ENCODE data around the gene TMA7.
A peak's percentile ranks its signal among the peaks of the same experiment; 100 is the strongest.

TMA7 gene

DNA sequence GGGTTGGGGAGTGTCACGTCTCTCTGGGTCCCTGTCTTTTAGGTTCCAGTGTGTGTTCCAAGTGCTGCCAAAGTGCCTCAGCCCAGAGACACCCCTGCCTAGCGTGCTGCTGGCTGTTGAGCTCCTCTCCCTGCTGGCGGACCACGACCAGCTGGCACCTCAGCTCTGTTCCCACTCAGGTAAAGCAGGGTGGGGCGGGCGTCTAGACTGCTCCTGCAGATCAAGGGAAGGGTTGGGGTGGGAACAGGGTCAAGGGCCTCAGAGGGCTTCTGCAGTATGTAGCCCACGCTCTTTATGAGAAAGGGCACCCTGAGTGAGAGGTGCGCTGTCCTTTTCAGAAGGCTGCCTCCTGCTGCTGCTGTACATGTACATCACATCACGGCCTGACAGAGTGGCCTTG is 23.6 kb downstream of the TMA7 start:
- no peak overlapping the region for H3K4me3 ChIP-seq (replicated peaks in 1 of 2; ENCODE audit: low read depth in 2 of 2, low read length in 2 of 2)
- TF ChIP-seq, protein P1, sequence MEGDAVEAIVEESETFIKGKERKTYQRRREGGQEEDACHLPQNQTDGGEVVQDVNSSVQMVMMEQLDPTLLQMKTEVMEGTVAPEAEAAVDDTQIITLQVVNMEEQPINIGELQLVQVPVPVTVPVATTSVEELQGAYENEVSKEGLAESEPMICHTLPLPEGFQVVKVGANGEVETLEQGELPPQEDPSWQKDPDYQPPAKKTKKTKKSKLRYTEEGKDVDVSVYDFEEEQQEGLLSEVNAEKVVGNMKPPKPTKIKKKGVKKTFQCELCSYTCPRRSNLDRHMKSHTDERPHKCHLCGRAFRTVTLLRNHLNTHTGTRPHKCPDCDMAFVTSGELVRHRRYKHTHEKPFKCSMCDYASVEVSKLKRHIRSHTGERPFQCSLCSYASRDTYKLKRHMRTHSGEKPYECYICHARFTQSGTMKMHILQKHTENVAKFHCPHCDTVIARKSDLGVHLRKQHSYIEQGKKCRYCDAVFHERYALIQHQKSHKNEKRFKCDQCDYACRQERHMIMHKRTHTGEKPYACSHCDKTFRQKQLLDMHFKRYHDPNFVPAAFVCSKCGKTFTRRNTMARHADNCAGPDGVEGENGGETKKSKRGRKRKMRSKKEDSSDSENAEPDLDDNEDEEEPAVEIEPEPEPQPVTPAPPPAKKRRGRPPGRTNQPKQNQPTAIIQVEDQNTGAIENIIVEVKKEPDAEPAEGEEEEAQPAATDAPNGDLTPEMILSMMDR (IDR thresholded peaks at IDR 0.05; ENCODE audit: low read depth, low read length): no peak
- no peak for DNase-seq (ENCODE audit: low read depth in 2 of 2)

DNA sequence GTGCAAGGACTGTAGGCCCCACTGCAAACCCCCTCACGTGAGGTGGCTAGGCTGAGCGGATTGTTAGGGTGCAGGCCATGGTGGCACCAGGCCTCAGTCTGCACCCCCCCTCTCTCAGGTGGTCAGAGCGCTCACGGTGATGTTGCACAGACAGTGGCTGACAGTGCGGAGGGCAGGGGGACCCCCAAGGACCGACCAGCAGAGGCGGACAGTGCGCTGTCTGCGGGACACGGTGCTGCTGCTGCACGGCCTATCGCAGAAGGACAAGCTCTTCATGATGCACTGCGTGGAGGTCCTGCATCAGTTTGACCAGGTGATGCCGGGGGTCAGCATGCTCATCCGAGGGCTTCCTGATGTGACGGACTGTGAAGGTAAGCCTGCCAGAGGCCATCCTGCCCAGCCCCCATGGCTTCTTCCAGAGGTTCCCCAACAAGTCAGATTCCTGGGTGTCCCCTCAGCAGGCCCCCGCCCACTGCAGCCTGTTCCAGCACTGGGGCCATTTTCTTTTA is 24.7 kb downstream of the TMA7 start:
- no peak for DNase-seq (ENCODE audit: low read depth in 2 of 2)
- TF ChIP-seq, protein P1 (IDR thresholded peaks at IDR 0.05; ENCODE audit: low read depth, low read length): no peak
- no peak overlapping the region for H3K4me3 ChIP-seq (replicated peaks in 1 of 2; ENCODE audit: low read depth in 2 of 2, low read length in 2 of 2)

DNA sequence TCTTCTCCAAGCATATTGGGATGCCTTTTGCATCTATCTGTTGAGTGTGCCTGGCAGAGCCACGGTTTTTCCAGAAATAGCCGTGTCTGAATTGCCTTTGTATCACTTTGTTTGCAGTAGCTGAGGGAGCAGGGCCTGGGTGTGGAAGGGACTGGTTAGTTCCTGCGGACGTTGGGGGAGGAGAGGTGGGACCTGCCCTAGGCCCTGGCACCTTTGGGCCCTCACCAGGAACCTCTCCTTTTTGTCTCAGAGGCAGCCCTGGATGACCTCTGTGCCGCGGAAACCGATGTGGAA is 25.1 kb downstream of the TMA7 start:
- DNase-seq (ENCODE audit: low read depth in 2 of 2): no peak
- TF ChIP-seq, protein P1 (IDR thresholded peaks at IDR 0.05; ENCODE audit: low read depth, low read length): no peak
- H3K4me3 ChIP-seq (replicated peaks in 1 of 2; ENCODE audit: low read depth in 2 of 2, low read length in 2 of 2): no peak overlapping the region

DNA sequence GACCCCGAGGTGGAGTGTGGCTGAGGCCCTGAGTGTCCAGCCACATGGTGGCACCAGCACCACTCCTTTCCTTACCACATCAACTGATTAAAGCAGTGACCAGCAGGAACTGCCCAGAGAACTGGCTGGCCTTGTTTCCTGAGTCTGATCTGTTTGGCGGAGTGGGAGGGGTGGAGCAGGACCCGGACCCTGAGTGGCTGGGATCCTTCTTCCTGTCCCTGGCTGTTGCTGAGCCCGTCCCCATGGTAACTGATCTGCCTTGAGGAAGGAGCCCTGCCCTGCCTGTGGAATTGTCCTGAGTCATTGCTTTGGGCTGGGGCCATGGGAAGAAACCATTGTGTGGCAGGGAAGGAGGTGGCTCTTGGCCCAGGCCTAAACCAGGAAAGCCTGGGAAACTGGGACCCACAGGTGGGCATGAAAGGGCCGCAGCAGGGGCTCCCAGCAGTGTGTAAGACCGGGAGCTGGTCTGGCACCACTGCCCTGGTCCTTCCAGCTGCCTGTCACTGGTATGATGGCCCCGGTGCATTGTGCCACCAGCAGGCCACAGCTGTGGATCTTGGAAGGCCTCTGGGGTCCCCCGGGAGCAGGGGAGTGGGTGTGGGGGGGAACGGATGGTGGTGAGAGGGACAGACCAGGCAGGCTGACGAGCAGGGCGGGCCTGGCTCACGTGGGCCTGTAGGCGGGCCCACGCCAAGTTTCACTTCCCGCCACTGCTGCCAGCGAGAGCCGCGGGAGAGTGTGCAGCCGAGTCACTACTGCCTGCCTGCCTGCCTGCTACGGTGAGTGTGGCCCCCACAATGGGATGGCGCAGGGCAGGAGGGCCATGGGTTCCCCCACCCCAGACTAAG is 25.7 kb downstream of the TMA7 start:
- TF ChIP-seq, protein P1 (IDR thresholded peaks at IDR 0.05; ENCODE audit: low read depth, low read length): peak; percentile 59
- DNase-seq (ENCODE audit: low read depth in 2 of 2): peak; percentile 100

DNA sequence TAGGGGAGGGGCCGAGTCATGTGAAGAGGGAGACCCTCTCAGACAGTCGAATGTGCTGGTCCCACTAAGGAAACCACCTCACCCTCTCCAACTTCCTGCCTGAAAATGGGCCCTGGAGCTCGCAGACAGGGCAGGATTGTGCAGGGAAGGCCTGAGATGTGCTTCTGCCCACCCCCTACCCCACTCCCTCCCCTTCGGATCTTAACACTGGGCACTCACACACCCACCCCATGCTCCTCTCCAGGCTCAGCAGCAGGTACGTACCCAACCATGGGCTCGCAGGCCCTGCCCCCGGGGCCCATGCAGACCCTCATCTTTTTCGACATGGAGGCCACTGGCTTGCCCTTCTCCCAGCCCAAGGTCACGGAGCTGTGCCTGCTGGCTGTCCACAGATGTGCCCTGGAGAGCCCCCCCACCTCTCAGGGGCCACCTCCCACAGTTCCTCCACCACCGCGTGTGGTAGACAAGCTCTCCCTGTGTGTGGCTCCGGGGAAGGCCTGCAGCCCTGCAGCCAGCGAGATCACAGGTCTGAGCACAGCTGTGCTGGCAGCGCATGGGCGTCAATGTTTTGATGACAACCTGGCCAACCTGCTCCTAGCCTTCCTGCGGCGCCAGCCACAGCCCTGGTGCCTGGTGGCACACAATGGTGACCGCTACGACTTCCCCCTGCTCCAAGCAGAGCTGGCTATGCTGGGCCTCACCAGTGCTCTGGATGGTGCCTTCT is 26.5 kb downstream of the TMA7 start:
- H3K4me3 ChIP-seq (replicated peaks in 1 of 2; ENCODE audit: low read depth in 2 of 2, low read length in 2 of 2): peak overlapping the region; percentile 53 to 63
- peak in 1 of 2 donors; percentile 7 for DNase-seq (ENCODE audit: low read depth in 2 of 2)
- TF ChIP-seq, protein P1 (IDR thresholded peaks at IDR 0.05; ENCODE audit: low read depth, low read length): no peak

More for the DNA sequence above, 25.7 kb downstream of the TMA7 start:
- peak overlapping the region; percentile 53 to 63 for H3K4me3 ChIP-seq (replicated peaks in 1 of 2; ENCODE audit: low read depth in 2 of 2, low read length in 2 of 2)

DNA sequence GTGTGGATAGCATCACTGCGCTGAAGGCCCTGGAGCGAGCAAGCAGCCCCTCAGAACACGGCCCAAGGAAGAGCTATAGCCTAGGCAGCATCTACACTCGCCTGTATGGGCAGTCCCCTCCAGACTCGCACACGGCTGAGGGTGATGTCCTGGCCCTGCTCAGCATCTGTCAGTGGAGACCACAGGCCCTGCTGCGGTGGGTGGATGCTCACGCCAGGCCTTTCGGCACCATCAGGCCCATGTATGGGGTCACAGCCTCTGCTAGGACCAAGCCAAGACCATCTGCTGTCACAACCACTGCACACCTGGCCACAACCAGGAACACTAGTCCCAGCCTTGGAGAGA is 27.0 kb downstream of the TMA7 start:
- DNase-seq (ENCODE audit: low read depth in 2 of 2): no peak
- peak overlapping the region; percentile 53 to 63 for H3K4me3 ChIP-seq (replicated peaks in 1 of 2; ENCODE audit: low read depth in 2 of 2, low read length in 2 of 2)
- TF ChIP-seq, protein P1 (IDR thresholded peaks at IDR 0.05; ENCODE audit: low read depth, low read length): no peak
